HEK293T (cell line): ENCODE data around the gene SULT6B1.

Experiments
- ARNT ChIP-seq: fragments of 450-650 bp; IDR thresholded peaks from 2 replicates; pipeline ENCODE4 v1.6.1; 2017; ENCODE audit warnings: mild to moderate bottlenecking
- BHLHE40 ChIP-seq: fragments of 450-650 bp; IDR thresholded peaks from 2 replicates; pipeline ENCODE4 v1.6.1; 2016; ENCODE audit warnings: mild to moderate bottlenecking, moderate library complexity, borderline replicate concordance
- ELF4 ChIP-seq: fragments of 450-650 bp; IDR thresholded peaks from 2 replicates; pipeline ENCODE4 v1.6.1; 2017; ENCODE audit warnings: antibody characterized with exemption
- FOXA1 ChIP-seq: fragments of 450-650 bp; IDR thresholded peaks from 2 replicates; pipeline ENCODE4 v1.6.1; 2016; ENCODE audit warnings: mild to moderate bottlenecking
- L3MBTL2 ChIP-seq: fragments of 450-650 bp; conservative IDR thresholded peaks from 2 replicates; pipeline ENCODE4 v1.6.1; 2016; ENCODE audit warnings: mild to moderate bottlenecking
- LEF1 ChIP-seq: fragments of 450-650 bp; IDR thresholded peaks from 2 replicates; pipeline ENCODE4 v1.6.1; 2017; ENCODE audit warnings: mild to moderate bottlenecking, borderline replicate concordance
- NFRKB ChIP-seq: fragments of 450-650 bp; IDR thresholded peaks from 2 replicates; pipeline ENCODE4 v1.6.1; 2016; ENCODE audit warnings: mild to moderate bottlenecking, moderate library complexity
- SP1 ChIP-seq: fragments of 450-650 bp; IDR thresholded peaks from 2 replicates; pipeline ENCODE4 v1.6.1; 2017
- SUZ12 ChIP-seq: fragments of 450-650 bp; IDR thresholded peaks from 2 replicates; pipeline ENCODE4 v1.6.1; 2016; ENCODE audit warnings: mild to moderate bottlenecking
- TF ChIP-seq, protein P1 (sequence below): fragments of 450-650 bp; IDR thresholded peaks from 2 replicates; pipeline ENCODE4 v1.6.1; 2016

DNA sequence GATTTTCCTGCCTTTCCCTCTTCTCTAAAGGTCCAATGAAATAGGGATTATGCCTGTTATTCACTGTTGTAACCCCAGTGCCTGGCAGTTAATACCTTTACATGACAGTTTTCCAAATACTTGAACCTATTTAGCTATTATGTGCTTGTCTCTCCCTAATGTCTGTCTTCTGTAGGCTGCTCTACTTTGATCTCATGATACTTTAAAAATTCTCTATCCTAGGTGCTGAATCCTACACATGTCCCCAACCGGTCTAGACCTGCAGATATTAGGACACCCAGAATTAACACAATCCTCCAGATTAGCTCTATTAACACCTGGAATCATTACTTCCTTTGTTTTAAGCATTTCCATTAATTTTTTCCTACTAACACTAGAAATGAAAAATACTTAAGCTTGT is 35.6 kb upstream of the SULT6B1 start:
- TF ChIP-seq ELF4 = no peak
- no peak for TF ChIP-seq SUZ12
- TF ChIP-seq BHLHE40 = no peak
- TF ChIP-seq SP1 = no peak
- TF ChIP-seq FOXA1 = no peak
- no peak for TF ChIP-seq LEF1
- TF ChIP-seq ARNT = no peak
- TF ChIP-seq L3MBTL2 = no peak
- TF ChIP-seq, protein P1, sequence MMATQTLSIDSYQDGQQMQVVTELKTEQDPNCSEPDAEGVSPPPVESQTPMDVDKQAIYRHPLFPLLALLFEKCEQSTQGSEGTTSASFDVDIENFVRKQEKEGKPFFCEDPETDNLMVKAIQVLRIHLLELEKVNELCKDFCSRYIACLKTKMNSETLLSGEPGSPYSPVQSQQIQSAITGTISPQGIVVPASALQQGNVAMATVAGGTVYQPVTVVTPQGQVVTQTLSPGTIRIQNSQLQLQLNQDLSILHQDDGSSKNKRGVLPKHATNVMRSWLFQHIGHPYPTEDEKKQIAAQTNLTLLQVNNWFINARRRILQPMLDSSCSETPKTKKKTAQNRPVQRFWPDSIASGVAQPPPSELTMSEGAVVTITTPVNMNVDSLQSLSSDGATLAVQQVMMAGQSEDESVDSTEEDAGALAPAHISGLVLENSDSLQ = no peak
- TF ChIP-seq NFRKB = no peak
